GM21381 (cell line): ENCODE data around the gene MEF2B.
A peak's percentile ranks its signal among the peaks of the same experiment; 100 is the strongest.

Experiments
- ATAC-seq: cut with Tn5 transposase; IDR thresholded peaks from one replicate; pipeline ENCODE4 v1.9.1; 2021; ENCODE audit warnings: mild to moderate bottlenecking, moderate library complexity; ENCODE audit not compliant: unreplicated experiment

Gene MEF2B

DNA sequence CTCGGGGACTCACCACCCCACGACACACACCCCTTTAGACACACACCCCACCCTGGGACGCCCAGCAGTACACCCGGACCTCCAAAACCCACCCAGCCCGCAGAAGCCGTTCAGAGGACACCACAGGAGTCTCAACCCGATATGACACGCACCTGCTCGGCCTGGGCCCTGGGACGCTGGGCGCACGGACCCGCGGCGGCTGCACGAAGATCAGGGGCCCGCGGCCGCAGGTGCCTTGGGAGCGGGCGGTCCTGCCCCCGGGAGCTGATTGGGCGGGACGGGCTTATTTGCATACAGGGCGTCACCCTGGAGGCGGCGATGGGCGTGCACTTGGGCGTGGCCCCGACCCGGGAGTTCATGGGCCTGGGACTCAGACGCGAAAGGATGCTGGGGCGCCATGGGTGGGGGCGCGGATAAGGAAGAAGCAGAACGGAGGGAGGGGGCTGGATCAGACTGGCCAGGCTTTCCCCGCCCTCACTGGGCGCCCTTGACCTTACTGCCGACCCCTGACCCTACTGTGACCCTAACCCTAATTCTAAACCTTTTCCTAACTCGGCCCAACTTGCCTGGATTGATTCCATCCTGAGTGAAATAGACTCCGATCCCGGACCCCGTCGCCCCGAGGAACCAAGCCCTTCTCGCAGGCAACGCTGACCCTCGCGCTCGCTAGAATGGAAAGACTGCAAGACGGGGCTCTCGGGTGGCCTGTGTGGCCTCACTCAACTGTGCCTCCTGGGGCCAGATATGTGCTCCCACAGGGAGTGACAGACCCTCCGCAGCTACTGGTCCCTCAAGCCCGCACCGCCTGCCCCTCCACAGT lies at the start of gene MEF2B:
MEF2B (minus strand) TSS at position 211 of the 820 bp plus-strand sequence. CDS start 19,528 bp downstream, outside the sequence.
- peak; percentile 79 for ATAC-seq

DNA sequence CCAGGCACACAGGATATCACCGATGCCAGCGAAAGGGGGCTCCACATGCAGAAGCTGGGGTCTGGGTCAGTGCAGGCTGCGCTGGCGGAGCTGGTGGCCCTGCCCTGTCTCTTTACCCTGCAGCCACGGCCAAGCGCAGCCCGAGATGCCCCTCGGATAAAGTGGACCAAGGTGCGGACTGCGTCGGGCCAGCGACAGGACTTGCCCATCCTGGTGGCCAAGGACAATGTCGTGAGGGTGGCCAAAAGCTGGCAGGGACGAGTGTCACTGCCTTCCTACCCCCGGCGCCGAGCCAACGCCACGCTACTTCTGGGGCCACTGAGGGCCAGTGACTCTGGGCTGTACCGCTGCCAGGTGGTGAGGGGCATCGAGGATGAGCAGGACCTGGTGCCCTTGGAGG lies 48.8 kb upstream of the MEF2B start:
- no peak for ATAC-seq

DNA sequence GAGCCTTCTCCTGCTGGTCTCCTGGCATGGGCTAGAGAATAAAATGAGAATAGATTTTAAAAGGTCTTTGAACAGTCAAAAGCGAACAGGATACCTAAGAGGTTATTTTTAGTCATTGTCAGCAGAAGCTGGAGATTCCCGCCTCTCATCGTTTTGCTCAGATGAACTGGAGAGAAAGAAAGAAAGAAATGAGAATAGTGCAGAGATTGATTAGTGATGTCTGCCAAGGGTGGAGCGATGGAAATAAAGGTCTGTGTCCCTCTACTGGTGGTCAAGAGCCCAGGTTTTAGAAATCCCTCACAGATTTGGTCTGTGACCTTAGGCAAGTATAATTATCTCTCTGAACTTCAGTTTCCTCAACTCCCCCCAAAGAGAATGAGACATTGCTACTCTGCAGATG lies 47.0 kb upstream of the MEF2B start:
- ATAC-seq, result no peak

DNA sequence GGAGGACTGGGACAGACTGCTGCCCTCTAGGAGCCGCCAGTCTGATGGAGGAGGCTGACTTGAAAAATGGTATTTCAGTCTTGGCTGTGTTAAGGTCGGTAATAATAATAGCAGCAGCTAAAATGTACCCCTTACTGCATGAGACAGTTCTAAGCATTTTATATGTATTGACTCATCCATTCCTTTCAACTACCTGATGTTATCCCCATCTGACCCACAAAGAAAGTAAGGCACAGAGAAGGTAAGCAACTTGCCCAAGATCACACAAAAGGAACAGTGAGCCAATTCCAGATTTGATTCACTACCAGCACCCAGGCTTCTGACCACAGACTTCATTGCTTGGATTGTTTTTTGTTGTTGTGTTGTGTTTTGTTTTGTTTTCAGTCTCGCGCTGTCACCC lies 45.7 kb upstream of the MEF2B start:
- no peak for ATAC-seq

DNA sequence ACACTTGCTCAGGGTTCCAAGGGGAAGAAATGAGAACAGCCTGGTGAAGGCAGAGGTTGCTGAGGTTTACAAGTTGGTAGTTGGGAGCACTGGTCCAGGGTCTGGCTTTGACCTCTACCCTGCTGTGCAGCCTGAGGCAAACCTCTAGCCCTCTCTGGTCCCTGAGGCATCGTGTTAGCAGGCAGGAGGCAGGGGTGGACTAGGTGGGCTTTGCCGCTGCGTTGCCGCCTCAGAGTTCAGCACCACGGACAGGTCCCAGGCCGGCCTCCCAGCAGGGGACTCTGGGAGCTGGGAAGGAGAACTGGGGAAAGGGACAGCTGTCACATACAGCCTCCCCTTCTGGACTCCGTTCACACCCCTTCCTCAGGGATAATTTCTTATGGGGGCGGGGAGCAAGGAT lies 44.8 kb upstream of the MEF2B start:
- no peak for ATAC-seq

DNA sequence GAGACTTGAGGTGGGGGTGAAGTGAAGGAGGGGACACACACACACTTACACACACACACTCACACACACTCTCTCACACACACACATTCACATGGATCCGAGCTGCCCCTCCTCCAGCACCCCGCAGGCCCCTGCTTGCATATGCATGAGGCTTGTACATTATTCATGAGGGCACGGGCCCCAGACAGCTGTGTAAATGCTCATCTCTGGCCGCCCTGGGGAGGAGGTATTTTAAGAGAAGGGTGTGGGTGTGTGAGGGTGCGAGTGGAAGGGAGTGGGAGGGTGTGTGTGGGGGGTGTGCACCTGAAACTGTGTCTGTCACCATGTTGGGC lies 44.1 kb upstream of the MEF2B start:
- ATAC-seq, result no peak

DNA sequence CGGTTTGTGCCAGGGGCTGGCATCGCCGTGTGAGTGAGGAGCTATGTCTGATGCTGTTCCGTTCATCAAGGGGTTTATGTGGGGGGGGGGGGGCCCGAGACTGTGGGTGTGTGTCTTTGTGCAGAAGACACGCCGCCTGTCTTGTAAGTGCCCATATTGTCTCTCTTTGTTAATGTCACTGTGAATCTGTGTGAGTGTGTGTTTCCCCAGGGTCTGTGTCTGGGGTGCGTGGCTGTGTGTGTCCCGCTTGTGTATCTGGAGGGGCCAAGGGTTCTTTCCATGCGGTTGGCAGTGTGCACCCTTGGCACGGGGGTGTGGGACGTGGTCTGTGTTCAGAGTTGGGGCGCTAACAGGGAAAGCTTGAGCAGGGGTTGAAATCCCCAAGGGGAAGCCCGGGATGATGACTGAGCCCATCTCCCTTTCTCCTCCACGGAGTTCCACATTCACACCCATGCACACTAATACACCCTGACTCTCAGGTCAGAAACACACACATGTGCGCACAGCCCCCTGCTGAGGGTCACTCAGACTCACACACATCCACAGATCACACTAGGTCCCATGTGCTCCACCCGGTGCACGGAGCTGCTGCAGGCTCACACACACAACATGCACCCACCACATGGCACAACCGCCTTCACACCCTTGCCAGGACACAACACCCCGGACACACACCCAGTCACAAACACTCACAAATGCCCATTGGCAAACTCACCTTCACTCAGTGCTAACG lies 43.5 kb upstream of the MEF2B start:
- ATAC-seq, result no peak

DNA sequence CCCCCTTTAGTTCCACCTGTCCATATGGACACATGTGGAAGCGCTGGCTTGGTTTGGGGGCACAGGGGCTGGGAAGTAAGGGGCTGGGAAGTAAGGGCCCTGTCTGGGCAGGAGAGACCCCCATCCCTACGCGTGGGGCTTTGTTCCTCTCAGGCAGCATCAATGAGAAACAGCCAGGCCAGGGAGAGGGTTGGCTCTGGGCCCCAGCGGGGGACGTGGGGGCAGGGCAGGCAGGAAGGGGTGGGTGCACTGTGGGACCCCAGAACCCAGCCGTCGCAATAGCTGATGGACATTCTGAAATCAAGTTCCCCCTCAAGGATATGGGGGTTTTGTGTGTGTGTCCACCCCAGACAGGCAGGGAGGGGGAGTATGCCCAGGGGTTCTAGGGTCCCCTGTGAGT lies 42.9 kb upstream of the MEF2B start:
- ATAC-seq, result no peak

DNA sequence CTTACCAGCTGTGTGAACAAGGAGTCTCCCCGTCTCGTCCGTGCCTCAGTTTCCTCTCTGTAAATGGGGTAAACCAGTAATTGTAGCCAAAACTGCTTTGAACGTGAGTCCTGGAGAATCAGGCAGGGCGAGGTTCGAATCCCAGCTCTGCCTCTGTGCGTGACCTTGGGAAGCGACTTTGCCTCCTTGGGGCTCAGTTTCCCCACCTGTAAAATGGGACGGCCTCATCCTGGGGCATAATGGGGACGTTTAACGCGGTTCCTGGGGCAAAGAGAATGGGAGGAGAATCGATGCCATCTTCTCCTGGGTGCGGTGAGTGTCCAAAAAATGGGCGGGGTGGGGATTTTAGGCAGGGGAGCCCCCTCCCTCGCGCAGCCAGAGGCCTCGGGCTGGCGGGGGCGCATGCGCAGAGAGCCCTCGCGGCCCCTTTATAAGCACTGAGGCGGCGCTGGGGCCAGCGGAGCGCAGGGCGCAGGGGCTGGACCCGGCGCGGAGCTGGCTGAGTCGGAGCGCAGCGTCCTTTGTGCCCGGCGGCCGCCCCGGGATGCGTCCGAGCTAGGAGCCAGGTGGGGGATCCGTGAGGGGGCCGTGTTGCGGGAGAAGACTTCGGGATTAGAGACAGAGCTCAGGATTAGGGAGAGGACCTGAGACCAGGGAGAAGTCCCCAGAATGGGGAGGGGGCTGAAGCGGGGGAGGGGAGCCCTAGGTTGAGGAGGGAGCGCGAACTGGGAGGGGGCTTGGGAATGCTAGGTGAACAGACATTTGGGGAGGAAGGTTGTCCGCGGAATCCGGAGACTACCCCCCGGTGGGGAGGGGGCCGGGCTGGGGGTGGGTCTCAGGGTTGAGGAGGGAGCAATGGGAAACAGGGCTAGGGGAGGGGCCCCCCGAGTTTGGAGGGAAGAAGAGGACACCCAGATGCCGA lies 41.7 kb upstream of the MEF2B start, which contains the start of gene NCAN:
NCAN (plus strand) TSS at position 460 of the 922 bp plus-strand sequence. CDS start 4,996 bp downstream, outside the sequence.
- no peak for ATAC-seq

DNA sequence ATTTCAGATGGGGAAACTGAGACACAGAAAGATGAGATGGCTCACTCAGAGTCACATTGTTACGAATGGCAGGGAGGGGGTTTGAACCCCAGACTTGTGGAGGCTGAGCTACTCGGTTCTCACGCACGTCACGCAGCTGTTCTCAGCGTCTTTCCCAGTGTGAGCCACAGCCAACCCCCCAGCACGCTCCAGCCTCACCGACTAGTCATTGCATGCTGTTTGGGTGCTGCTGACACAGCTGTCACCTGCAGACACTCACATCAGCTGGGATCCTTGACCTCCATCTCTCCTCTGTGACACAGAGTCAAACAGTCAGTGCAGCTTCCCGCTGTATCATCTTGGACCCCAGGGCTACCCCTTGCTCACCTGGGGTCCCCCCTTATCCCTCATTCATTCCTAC lies 39.3 kb upstream of the MEF2B start:
- ATAC-seq, result no peak

DNA sequence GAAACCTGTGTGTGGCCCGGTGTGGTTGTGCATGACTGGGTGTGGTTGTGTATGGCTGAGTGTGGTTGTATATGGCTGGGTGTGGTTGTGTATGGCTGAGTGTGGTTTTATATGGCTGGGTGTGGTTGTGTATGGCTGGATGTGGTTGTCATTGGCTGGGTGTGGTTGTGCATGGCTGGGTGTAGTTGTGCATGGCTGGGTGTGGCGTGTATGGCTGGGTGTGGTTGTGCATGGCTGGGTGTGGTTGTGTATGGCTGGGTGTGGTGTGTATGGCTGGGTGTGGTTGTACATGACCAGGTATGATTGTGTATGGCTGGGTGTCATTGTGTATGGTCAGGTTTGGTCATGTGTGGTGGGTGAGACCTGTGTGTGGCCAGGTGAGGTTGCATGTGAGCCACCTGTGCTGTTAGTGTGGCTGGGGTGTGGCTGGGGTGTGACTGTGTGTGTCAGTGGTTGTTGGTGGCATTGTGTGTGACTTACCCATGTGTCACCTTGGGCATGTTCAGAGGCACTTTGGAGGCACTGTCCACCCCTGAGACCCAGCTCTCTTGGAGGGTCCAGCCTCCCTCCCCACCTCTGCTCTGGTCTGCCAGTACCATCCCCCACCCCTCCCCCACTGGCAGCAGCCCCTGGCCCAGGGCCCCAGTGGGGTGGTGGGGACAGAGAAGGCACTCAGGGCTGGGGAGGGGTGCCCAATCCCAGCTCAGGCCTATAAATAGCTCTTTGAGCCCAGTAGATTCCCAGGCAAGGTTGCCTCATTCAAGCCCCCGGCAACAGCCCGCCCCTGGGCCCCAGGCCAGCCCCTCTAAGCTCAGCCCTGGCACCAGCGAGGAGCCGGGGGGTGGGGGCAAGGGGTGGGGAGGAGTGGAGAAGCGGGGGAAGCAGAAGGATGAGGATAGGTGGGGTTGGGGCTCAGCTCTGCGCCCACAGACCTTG lies 37.8 kb upstream of the MEF2B start:
- no peak for ATAC-seq

DNA sequence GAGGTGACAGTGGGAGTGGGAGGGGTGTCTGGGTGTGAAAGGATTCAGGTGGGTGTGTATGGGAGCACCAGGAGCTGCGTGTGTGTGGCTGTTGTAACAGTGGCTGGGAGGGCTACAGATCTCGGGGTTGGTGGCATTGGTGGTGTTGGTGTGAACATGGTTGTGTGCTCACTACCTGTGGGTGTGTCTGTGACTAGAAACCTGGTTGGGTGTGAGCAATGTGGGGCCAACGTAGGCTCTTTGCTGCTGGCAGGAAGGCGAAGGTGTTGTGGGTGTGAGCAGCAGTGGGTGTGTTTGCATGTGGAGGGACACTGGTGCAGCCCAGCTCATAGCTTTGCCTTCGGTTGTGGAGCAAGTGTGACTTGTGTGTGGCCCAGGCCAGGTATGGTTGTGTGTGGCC lies 36.9 kb upstream of the MEF2B start:
- no peak for ATAC-seq

DNA sequence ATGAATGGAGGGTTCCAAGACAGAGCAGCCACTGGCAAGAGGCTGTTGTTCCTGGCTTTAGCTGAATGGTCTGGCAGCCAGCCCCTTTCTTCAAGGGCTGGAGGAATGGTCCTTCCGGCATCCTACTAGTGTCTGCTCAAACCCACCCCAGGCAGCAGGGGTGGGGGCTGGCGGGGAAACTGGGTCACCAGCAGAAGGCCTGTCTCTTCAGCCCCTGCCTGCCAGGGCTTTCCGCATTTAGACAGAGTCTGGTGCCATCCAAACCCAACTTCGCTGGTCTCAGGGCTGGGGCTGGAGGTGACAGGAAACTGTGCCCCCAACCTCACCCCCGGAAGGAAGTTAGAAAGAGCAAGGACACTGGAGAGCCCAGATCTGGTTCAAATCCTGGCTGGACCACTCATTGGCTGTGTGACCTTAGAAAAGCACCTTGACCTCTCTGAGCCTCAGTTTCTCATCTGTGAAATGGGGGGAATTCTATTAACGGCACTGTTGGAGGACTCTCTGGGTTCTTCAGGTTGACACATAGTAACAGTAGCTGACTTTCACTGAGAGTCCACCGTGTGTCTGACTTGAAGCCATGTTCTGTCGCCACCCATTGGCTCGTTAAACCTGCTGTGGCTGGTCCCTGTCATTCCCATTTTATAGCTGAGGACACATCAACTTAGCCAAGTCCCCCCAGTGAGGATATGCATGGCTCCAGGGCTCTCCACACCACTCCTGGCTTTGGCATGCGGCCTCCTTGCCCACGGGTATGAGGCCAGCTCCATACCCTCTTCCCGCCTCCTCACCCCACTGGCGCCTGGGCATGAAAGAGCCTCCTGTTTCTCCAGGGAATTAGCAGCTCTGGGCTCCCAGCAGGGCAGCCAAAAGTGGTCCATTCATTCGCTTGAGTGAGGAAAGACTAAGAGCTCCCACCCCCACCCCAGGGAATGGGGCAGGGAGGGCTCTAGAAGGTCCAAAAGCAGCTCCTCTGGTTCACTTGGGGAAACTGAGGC lies 35.6 kb upstream of the MEF2B start:
- ATAC-seq, result no peak

DNA sequence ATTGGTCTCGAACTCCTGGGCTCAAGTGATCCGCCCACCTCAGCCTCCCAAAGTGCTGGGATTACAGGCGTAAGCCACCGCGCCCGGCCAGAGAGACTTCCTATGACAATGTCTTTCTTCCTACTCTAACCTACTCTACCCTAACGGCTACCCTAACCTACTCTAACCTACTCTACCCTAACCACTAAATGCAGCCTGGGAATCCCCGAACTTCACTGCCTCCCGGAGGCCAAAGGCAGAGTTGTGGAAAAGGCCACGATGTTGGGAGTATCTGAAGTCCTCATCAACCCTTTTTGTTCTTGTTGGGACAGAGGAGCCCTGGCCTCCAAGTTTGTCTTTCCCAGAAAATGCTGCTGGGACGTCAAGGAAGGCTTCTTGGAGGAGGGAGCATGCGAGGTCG lies 34.1 kb upstream of the MEF2B start:
- no peak for ATAC-seq

DNA sequence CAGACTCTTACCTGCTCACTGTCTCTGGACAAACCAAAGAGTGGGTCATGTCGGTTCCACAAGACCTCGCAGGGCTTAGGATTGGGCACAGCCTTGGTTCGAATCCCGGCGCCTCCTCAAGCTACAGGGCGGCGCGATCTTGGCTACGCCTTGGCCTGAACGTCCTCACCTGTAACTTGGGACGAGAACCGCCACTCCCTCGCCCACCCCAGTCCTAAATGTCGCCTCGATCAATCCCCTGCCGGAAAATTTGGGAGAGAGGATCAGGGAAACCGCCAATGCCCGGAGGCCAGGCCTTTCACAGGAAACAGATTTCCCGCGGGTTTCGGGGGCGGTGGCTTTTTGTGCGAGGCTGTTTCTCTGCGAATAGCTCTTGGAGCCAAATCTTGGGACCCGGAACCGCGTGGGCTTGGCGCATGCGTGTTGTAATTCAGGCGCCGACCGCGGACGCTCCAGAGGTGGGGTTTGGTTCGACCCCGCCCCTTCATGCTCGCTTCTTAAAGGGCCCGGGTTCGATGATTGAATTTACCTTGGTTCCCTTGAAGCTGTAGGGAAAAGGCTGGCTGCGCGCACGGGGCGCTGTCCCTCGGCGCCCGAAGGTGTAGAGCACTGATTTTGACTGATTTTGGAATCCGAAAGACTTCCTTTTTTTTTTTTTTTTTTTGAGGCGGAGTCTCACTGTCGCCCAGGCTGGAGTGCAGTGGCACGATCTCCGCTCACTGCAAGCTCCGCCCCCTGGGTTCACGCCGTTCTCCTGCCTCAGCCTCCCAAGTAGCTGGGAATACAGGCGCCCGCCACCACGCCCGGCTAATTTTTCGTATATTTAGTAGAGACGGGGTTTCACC lies 33.2 kb upstream of the MEF2B start, which contains the start of gene NR2C2AP:
NR2C2AP (minus strand) TSS at position 403 of the 845 bp plus-strand sequence; CDS start at position 49, 354 bp downstream.
- peak; percentile 78 for ATAC-seq

DNA sequence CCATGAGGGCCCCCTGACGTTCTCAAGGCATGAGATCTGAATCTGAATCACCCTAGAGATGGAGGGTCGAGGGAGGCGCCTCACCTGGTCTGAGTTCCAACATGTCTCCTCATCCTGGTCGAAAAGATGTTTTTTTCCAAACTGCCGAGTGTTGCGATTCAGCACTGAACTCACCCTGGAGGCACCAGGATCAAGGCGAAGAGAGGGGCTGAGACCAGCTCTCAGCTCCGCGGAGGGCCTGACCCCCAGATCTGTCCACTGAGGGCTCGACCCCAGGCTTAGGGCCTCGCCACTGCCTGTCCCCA lies 32.6 kb upstream of the MEF2B start:
- peak; percentile 20 for ATAC-seq

DNA sequence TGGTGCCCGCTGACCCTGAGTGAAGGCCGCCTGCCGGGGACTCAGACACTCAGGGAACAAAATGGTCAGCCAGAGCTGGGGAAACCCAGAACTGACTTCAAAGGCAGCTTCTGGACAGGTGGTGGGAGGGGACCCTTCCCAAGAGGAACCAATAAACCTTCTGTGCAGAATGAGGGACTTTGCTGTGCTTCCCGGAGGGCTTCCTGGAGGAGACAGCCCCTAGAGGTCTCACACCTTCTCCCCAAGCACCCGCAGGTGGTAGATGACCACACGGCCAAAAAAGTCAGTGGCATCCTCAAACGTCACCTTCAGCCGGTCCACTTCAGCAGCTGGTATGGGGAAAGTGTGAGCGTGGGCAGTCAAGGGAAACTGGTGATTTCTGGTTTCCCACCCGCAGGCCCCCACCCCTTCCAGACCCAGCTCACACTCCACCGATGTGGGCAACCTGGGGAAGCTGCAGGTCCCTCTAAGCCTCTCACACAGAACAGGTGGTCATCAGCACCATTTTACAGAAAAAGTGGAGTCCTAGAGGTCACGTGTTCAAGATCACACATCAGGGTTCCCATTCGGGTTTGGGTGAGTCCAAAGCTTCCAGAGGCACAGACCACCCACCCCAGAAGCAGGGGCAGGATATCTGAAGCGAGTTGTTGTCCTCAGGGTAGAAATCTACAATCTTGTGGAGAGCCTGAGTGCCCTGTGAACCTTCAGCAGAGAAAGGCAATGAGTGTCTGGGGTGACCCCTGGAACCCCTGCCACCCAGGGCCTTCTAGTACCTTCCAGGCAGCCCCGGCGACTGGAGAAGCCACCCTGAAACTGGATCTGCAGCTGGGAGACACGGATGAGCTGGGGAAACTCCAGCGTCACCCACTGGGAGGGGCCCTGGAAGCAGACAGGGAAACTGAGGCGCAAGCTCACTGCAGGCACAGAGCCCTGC lies 31.9 kb upstream of the MEF2B start:
- ATAC-seq, result no peak
